Kidney (tissue), 14 donors: ENCODE data around the gene KHDC4. TPM values are rescaled to one million over a fixed set of nuclear protein-coding genes. Genes with fewer than 3 reads are reported as not detected.

Source experiments
- DNase-seq, 5 donors: peaks; one replicate each; pipeline ENCODE4 v3.0.0-alpha.2; 2013 to 2020
- FAIRE-seq: peaks from 2 replicates; lab custom pipeline; 2012; peaks lifted over from hg19 to GRCh38; lab: Jason Lieb, UNC
- H3K27ac ChIP-seq, 2 donors: one replicate each; pipeline ENCODE4 v1.7.0; 2013; ENCODE audit warnings: low read depth in 2 of 2, low read length in 2 of 2, inconsistent platforms in 1 of 2
- H3K27me3 ChIP-seq: one replicate; pipeline ENCODE4 v1.7.1; 2013; ENCODE audit warnings: low read length, inconsistent platforms; ENCODE audit not compliant: control insufficient read depth, insufficient read depth
- H3K36me3 ChIP-seq, 3 donors: one replicate each; pipeline versions ENCODE4 v1.7.0 to v1.7.1; 2013; ENCODE audit warnings: low read length in 3 of 3, control low read depth in 1 of 3, inconsistent platforms in 1 of 3; ENCODE audit not compliant: insufficient read depth in 3 of 3, control insufficient read depth in 2 of 3
- H3K4me1 ChIP-seq, 3 donors: one replicate each; pipeline versions ENCODE4 v1.7.0 to v1.7.1; 2013; ENCODE audit warnings: low read length in 3 of 3, inconsistent platforms in 1 of 3, low read depth in 1 of 3; ENCODE audit not compliant: control insufficient read depth in 2 of 3, insufficient read depth in 2 of 3
- H3K4me3 ChIP-seq, 3 donors: one replicate each; pipeline versions ENCODE4 v1.7.0 to v1.8.1; 2013; ENCODE audit warnings: low read length in 3 of 3, control low read depth in 1 of 3, inconsistent platforms in 1 of 3
- H3K9ac ChIP-seq, 3 donors: one replicate each; pipeline versions ENCODE4 v1.7.0 to v1.7.1; 2013; ENCODE audit warnings: low read length in 3 of 3, control low read depth in 1 of 3, inconsistent platforms in 1 of 3
- H3K9me3 ChIP-seq, 3 donors: one replicate each; pipeline versions ENCODE4 v1.7.0 to v1.7.1; 2013; ENCODE audit warnings: low read length in 3 of 3, control low read depth in 1 of 3, inconsistent platforms in 1 of 3; ENCODE audit not compliant: control insufficient read depth in 2 of 3, insufficient read depth in 1 of 3
- CTCF ChIP-seq: IDR thresholded peaks from 3 replicates; pipeline ENCODE4 v1.5.1; 2012; ENCODE audit warnings: mild to moderate bottlenecking, moderate library complexity, borderline replicate concordance; ENCODE audit not compliant: insufficient read depth; ENCODE audit errors: extremely low read depth
- intact Hi-C: fragments of 100-400 bp; cut with DNase I; formaldehyde crosslinking; loops from one replicate; pipeline ENCODE4 v1.11.1; 2022
- polyA plus RNA-seq: library from polyadenylated mRNA; stranded (reverse); fragments of 350-450 nt; fragmentation: Illumina TruSeq; extraction: RNeasy Lipid Tissue Mini Kit (QIAGEN cat#74804); gene quantifications from one replicate; pipeline ENCODE4 v1.2.3, GENCODE V29; 2014; ENCODE audit warnings: low read depth, low replicate concordance; ENCODE audit not compliant: insufficient read depth
- total RNA-seq: library from RNA; stranded (reverse); fragmentation: NEBNext Ultra II Directional; extraction: Animal tissue kit (Norgen Biotek cat#: 25700); gene quantifications from one replicate; pipeline ENCODE4 v1.2.1, GENCODE V29; 2021
- donor health status: control.
- donor health status: control.
- donor health status: control.
- donor health status: control.
- donor health status: control.
- donor health status: DM: yes; HTN: yes; CAD: no.
- donor health status: Normal renal cell carcinoma (clear cell type).

Gene KHDC4
- total and polyA plus RNA-seq, 2 donors from 2014 or later, result 19.8 to 57.4 TPM

GRCh38 chr1:155947741-155948140, 13.5 kb upstream of the KHDC4 start:
- FAIRE-seq (no peak), DNase-seq (peak in 1 of 5 donors; percentile 28)
- Histone ChIP-seq H3K9ac (no peak overlapping the region), H3K4me3 (no peak overlapping the region), H3K9me3 (no peaks in the 10 kb centered on the region), H3K4me1 (peaks cover 0 to 2% (median 0%) of the 10 kb centered on the region in 3 donors), H3K36me3 (peaks cover 10 to 28% (median 12%) of the 10 kb centered on the region in 3 donors), H3K27me3 (no peaks in the 10 kb centered on the region), H3K27ac (no peak overlapping the region)
- no peak for TF ChIP-seq CTCF
- intact Hi-C loops, result no loop called here

GRCh38 chr1:155947292-155947691, 13.1 kb upstream of the KHDC4 start:
- peak in 1 of 5 donors; percentile 48 for DNase-seq
- no peaks in the 10 kb centered on the region for H3K9me3 ChIP-seq
- H3K4me1 ChIP-seq, result peaks cover 0 to 5% (median 0%) of the 10 kb centered on the region in 3 donors
- TF ChIP-seq CTCF, result no peak
- H3K9ac ChIP-seq, result no peak overlapping the region
- FAIRE-seq, result no peak
- H3K36me3 ChIP-seq, result peaks cover 8 to 23% (median 9%) of the 10 kb centered on the region in 3 donors
- H3K27me3 ChIP-seq, result no peaks in the 10 kb centered on the region
- H3K27ac ChIP-seq, result no peak overlapping the region
- no peak overlapping the region for H3K4me3 ChIP-seq
- intact Hi-C loops, result no loop called here

GRCh38 chr1:155946633-155947219, 12.5 kb upstream of the KHDC4 start:
- H3K27ac ChIP-seq, result no peak overlapping the region
- peaks cover 0 to 10% (median 4%) of the 10 kb centered on the region in 3 donors for H3K4me1 ChIP-seq
- H3K36me3 ChIP-seq, result peaks cover 5 to 18% (median 7%) of the 10 kb centered on the region in 3 donors

More at GRCh38 chr1:155946633-155947219, 12.5 kb upstream of the KHDC4 start:
- Histone ChIP-seq H3K4me3 (no peak overlapping the region), H3K9ac (no peak overlapping the region), H3K9me3 (no peaks in the 10 kb centered on the region), H3K27me3 (no peaks in the 10 kb centered on the region)
- intact Hi-C loops, result no loop called here
- no peak for TF ChIP-seq CTCF
- FAIRE-seq (no peak), DNase-seq (no peak)
